Uterus (tissue), 2 donors: ENCODE measurements around the gene GMDS.

Source experiments
- POLR2A ChIP-seq, 2 donors: fragments of 450-650 bp; IDR thresholded peaks; one replicate each; pipeline ENCODE4 v1.6.1; 2016; ENCODE audit warnings: antibody characterized with exemption in 2 of 2, mild to moderate bottlenecking in 1 of 2, moderate library complexity in 1 of 2
- TF ChIP-seq, protein P1 (sequence below), 4 experiments: fragments of 200-600 bp in 2 of 4; fragments of 450-650 bp in 2 of 4; sonication (generic) in 2 of 4; IDR thresholded peaks; one replicate each; pipeline ENCODE4 v1.5.1; 2016 to 2019; ENCODE audit warnings: antibody characterized with exemption in 4 of 4, mild to moderate bottlenecking in 2 of 4, moderate library complexity in 1 of 4

DNA sequence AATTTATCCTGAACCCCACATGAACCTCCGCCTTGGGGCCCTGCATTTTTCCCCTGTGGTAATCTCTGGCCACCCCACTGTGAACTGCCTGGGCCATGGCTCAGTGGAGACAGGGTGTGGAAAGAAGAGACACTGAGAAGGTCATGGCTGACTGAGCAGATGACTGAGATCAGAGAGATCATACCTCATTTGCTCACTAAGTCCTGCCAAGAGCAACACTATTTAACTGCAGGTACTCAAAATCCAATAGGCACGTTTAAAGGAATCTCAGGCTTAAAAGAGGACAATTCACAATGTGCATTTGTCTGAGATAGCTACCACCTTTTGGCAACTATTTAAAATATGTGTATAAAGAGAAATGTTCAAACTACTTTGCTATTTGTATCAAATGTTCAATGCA is 305.0 kb downstream of the GMDS start:
- TF ChIP-seq, protein P1, sequence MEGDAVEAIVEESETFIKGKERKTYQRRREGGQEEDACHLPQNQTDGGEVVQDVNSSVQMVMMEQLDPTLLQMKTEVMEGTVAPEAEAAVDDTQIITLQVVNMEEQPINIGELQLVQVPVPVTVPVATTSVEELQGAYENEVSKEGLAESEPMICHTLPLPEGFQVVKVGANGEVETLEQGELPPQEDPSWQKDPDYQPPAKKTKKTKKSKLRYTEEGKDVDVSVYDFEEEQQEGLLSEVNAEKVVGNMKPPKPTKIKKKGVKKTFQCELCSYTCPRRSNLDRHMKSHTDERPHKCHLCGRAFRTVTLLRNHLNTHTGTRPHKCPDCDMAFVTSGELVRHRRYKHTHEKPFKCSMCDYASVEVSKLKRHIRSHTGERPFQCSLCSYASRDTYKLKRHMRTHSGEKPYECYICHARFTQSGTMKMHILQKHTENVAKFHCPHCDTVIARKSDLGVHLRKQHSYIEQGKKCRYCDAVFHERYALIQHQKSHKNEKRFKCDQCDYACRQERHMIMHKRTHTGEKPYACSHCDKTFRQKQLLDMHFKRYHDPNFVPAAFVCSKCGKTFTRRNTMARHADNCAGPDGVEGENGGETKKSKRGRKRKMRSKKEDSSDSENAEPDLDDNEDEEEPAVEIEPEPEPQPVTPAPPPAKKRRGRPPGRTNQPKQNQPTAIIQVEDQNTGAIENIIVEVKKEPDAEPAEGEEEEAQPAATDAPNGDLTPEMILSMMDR (IDR thresholded peaks at IDR 0.05): no peak
- no peak for TF ChIP-seq POLR2A (IDR thresholded peaks at IDR 0.05)
